ENCODE measurements around the gene FCHSD2.

GRCh38 chr11:73048446-73048845, 93.7 kb downstream of the FCHSD2 start:
- no peak for TF ChIP-seq L3MBTL2 (conservative IDR thresholded peaks at IDR 0.05)
- no peak for TF ChIP-seq TARDBP (IDR thresholded peaks at IDR 0.05)
